Activated CD4-positive, alpha-beta T cell treated with anti-CD3 and anti-CD28 coated beads, Interleukin-2, amount 50 U/mL, for 4 hours (primary cell): ENCODE results near the gene NEUROD4.
A peak's percentile ranks its signal among the peaks of the same experiment; 100 is the strongest.
"Not testable (repeated sequence)": the region's sequence is repeated elsewhere in the genome, so short reads cannot be mapped to it uniquely, and the experiment has no call there.

ENCODE experiments used
- DNase-seq, 2 experiments: peaks; one replicate each; pipeline ENCODE4 v3.0.0-alpha.2; 2020

Gene NEUROD4, protein sequence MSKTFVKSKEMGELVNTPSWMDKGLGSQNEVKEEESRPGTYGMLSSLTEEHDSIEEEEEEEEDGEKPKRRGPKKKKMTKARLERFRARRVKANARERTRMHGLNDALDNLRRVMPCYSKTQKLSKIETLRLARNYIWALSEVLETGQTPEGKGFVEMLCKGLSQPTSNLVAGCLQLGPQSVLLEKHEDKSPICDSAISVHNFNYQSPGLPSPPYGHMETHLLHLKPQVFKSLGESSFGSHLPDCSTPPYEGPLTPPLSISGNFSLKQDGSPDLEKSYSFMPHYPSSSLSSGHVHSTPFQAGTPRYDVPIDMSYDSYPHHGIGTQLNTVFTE

DNA sequence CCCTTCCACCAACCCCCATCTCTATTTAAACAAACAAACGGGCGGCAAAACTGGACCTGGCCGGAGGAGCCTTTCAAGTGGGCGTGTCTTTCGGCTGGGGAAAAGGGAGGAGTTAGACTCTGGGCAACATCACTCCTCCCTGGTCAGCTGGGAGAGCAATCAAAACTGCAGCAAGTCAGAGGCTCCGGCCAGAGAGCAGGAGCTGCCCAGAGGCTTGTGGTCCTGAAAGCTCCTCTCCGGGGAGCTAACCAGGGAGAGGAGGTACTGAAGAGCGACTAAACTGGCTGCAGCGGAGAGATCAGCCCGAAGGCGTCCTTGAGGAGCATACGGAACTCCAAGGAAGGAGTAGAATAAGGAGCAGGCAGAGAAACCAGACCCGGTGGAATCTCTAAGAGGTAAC, at the start of gene NEUROD4:
Gene NEUROD4, plus strand, starts transcription at position 191 of the 400 bp plus-strand sequence. CDS start 6,466 bp downstream, outside the sequence.
- no peak for DNase-seq

GRCh38 chr12:54970741-54971140, 49.0 kb upstream of the NEUROD4 start:
- DNase-seq, result no peak

DNA sequence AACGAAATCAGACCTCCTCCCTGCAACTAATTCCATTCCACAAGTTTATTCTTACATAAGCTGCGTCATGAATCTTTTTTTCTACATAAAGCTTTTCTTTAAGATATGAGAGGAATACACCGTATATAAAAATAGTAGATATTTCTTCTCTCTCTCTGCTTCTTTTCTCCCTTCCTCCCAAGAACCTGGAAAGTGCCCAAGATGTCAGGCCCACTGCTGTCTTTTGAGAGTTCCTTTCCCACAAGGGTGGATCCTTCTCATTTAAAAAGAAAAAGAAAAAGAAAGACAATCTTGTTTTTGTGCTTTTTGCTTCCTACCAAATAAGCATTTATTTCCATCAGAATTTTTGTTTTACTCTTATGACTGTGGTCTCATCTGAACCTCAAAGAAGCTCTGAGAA, 46.2 kb upstream of the NEUROD4 start:
- DNase-seq, result no peak

DNA sequence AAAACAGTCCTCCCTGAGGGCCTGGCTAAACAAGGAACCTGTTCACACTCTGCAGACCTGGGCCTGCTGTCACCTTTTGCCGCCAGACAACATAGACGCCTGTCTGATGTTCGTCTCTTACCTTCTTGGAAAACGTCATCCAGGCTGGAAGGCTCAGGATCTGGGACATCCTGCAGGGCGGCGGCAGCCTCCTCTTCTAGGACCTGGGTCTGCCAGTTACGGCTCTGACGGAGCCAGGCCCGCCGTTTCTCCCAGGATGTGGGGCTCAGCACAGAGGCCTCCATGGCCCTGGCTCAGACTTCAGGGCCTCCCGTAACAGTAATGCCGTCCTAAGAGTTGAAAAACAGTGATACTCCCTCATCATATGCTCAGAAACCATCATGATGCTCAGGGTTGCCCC, 45.5 kb upstream of the NEUROD4 start:
- no peak for DNase-seq

GRCh38 chr12:54975272-54975671, 44.5 kb upstream of the NEUROD4 start:
- DNase-seq, result no peak

GRCh38 chr12:54975875-54976274, 43.9 kb upstream of the NEUROD4 start:
- DNase-seq, result no peak

GRCh38 chr12:54977155-54977554, 42.6 kb upstream of the NEUROD4 start:
- no peak for DNase-seq

GRCh38 chr12:54977857-54978256, 41.9 kb upstream of the NEUROD4 start:
- no peak for DNase-seq

DNA sequence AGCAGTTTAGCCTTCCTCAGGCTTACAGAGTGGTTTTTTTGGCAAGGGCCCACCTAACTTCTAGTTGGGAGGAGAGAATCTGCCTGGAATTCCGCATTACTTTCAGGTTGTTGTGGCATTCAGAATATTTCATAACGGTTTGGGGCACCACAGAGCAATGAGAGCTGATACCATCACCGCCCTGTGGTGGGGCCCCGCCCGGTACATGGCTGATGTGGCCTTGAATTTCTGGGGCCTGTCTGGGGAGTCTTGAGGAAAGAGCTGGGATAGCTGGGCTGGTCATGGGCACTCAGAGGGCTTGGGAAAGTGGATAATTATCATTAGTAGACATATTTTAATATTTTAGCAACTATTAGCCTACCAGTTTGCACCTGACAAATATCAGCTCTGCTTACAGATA, 39.4 kb upstream of the NEUROD4 start:
- peak; percentile 37 to 46 for DNase-seq

GRCh38 chr12:54981796-54982195, 38.0 kb upstream of the NEUROD4 start:
- peak; percentile 41 to 53 for DNase-seq

DNA sequence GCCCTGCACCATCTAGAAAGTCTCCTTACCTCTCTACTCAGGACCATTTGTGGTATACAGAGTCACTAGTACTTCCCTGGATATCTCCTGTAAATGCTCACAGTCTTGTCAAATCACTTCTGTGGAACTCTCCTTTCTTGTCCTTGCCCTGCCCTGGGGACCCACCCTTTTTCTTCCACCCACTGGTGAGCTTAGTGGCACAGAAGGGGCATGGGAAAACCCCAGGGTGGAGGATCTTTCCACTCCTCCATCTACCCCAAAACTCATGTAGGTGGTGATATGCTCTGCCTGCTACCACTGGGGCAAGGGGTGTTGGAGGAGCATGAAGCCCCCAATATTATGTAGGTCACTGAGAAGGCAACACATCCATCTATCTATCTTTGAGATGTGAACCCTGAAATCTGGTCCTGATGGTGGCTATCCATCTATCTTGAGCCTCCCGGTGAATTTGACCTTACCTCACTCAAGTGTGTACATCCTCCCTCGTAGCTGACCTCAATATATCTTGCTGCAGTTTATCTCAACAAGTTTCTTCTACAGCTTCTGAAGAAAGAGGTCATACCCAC, 36.2 kb upstream of the NEUROD4 start:
- peak; percentile 54 to 69 for DNase-seq

DNA sequence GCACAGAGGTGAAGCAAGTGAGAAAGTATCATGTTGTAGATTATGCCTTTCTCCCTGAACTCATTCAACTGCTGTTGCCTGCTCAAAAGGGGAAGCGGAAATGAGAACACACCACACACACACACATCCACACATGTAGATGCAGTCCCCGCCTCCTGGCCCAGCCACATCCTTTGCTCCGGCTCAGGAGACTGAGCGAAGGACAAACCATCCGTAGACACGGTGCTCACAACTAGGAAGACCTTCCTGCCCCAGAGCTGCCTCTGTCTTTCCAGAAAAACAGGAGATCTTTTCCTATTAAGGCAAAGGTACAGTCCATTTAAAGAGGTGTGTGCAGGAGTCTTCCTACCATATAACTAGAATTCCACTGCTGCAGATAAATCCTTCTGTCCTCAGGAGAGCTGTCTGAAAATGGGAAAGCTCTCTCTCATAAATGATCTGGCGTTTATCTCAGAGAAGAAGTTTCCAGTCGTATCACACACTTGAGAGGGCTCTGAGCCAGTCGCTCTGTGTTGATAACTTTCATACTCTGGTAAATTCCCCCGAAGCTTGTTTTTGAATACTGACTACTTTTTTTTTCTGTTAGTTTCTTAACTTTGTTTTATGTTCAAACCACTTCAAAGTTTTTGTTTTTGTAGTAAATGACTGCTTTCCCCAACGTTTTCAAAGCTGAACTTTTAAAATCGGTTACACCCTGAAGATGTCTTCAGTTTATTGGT, 35.0 kb upstream of the NEUROD4 start, which contains the start of gene TESPA1:
Gene TESPA1, minus strand, starts transcription at position 105 of the 719 bp plus-strand sequence. CDS start 10,200 bp downstream, outside the sequence.
- DNase-seq, result peak; percentile 72 to 74

GRCh38 chr12:54986773-54987172, 33.0 kb upstream of the NEUROD4 start:
- DNase-seq, result not testable (repeated sequence)

DNA sequence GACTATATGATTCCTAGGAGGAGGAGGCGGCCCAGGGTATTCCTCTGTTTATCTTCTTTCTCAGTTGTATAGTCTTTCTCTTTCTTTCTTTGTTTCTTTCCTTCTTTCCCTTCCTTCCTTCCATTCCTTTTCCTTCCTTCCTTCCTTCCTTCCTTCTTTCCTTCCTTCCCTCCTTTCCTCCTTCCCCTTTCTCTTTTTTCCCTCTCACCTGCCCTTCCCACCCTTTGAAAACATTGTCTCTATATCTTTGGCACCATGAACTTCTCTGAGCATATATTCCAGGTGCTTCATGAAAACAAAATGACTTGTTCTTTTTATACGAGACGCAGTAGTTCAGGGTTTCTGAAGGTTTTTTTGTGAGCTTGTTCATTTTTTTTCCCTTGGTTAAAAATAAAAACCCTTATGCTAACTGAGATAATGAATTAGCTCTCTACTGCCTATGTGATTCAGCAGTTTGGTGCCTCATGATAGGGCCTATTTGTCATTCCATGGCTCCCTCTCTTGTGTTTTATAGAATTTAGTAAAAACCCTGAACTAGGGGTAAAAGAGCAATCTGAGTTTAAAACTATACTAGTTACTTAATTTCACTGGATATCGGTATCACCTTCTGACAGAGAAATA, 32.1 kb upstream of the NEUROD4 start:
- DNase-seq, result no peak

GRCh38 chr12:54988402-54989054, 31.2 kb upstream of the NEUROD4 start:
- no peak for DNase-seq

- no peak for DNase-seq
Measured at GRCh38 chr12:54989829-54990228, 29.9 kb upstream of the NEUROD4 start.

DNA sequence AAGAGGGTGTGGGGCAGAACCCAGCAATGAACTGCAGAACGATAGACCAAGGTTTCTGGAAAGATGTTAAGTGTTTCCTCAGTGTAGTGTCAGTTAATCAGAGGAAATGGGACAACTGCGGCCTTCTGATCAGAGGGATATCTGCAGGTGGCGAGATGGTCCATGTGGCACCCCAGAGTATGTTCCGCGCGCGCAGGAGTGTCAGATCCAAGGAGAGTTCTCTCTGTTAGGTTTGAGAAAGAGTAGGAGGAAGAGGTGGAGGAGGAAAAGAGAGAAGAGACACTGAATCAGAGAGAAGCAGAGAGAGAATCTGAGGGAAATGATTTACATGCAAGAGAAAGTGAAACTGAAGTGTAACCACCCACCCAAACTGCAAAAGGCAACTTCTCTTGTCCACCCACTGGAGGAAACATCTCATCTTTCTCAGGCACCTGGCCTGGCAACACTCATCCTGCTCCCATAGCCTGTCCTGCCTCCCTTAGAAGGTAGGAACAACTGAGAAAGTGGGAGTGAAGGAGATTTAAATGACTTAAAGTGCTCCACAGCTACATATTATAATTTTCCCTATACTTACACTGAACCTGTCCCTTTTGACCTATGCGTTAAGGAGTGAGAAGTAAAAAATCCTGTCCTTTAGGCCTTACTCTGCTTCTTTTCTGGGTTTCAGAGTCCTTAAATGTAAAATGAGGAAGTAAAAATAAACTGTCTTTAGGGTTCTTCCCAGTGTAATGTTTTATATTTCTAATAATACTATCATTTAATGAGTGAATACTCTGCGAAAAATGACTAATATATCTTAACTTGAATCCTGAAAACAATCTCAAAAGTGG, 28.4 kb upstream of the NEUROD4 start:
- DNase-seq, result peak; percentile 18 to 24

GRCh38 chr12:54991991-54992375, 27.8 kb upstream of the NEUROD4 start:
- no peak for DNase-seq

DNA sequence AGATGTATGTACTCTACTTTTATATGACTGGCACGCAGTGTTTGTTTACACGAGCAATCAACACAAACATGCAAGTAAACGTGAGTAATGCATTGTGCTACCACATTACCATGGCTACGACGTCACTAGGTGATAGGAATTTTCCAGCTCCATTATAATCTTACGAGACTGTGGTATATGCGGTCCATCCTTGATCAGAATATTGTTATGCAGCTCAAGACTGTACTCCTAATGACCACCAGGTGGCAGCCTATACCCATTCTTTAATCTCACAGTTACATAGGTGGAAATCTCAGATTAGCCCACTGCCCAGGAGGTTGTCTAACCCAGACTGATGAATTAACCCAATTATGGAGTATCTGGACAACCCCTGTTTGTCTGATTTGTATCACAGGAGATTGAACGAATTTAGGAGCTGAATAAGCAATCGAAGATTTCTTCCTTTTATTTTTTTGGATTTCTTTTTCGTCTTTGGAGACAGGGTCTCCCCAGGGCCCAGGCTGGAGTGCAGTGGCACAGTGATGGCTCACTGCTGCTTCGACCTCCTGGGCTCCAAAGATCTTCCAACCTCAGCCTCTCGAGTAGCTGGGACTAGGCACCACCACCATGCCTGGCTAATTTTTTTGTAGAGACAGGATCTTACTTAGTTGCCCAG, 26.5 kb upstream of the NEUROD4 start:
- DNase-seq, result peak; percentile 42 to 45

- DNase-seq, result no peak
Measured at GRCh38 chr12:54996205-54996604, 23.6 kb upstream of the NEUROD4 start.

GRCh38 chr12:54997929-54998522, 21.7 kb upstream of the NEUROD4 start:
- DNase-seq, result no peak
